SW480 (cell line): ENCODE results near the gene NDST1.

ENCODE experiments used
- DNase-seq: peaks from one replicate; pipeline ENCODE4 v3.0.0-alpha.2; 2016; ENCODE audit warnings: low spot score

NDST1 gene

GRCh38 chr5:150588596-150588890 lies 80.6 kb downstream of the NDST1 start:
- DNase-seq, result no peak

- peak; percentile 43 for DNase-seq
These were observed 82.1 kb downstream of the NDST1 start for GRCh38 chr5:150589862-150590601.

DNA sequence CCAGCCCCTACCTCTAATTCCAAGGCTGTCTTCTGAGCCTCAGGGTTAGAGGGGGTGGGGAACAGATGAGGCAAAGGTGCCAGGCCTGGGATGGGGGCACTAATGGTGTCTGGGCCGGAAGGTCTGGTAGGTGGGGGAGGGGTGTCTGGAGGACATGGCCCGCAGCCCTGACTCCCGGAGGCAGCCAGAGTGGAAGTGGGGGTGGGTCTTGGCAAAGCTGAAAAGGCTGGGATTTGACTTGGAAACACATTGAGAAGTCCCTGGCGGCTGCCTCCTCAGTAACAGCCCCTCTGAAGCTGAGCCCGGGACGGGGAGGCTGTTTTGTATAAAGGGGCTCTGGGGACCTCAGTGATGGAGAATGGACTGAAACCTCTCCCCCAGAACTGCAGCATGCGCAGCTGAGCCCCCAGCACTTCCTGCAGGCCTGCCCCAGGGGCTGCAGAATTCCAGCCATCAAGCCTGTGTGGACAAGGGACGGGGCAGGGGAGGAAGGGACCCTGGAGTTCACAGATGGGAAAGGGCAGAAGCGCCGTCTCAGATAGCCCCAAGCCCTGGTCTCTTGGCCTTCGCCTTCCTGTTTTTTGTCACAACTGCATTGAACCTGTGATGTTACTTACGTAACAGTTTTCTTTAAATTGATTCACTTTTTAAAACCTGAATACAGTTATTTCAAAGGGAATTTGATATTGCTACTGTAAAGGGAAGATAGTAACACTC lies 83.2 kb downstream of the NDST1 start:
- DNase-seq, result no peak

DNA sequence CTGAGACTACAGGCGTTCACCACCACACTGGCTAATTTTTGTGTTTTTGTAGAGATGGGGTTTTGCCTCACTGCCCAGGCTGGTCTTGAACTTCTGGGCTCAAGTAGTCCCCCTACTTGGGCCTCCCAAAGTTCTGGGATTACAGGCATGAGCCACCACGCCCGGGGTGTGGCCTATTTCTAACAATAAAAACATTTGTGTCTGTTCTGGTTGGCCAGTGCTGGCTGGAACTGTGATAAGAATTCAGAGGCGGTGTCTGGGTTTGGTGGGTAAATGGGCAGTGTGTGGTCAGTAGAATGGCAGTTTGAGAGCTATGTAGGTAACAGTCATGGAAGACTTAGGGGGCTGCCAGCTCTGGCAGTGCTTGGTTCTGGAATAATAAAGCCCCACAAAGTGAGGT lies 85.7 kb downstream of the NDST1 start:
- DNase-seq, result peak; percentile 44

DNA sequence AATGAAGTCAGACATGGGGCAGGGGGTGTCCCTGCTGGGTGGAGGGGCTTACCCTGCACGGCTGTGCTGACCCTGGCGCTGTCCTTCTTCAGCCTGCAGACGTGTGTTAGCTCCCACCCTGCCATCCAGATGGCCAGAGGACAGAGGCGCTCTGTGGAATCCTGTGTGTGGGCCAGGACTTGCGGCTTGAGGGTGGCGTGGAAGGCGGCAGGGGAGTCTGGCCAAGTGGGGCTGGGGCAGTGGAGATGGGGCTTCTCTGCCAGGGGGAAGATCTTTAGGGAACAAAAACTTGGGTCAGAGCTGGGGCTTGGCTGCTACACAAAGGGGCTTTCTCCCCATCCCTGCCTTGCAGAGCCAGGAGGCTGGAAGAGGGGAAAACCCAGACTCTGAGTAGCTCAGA lies 86.1 kb downstream of the NDST1 start:
- no peak for DNase-seq

GRCh38 chr5:150595466-150596031 lies 87.6 kb downstream of the NDST1 start:
- no peak for DNase-seq

DNA sequence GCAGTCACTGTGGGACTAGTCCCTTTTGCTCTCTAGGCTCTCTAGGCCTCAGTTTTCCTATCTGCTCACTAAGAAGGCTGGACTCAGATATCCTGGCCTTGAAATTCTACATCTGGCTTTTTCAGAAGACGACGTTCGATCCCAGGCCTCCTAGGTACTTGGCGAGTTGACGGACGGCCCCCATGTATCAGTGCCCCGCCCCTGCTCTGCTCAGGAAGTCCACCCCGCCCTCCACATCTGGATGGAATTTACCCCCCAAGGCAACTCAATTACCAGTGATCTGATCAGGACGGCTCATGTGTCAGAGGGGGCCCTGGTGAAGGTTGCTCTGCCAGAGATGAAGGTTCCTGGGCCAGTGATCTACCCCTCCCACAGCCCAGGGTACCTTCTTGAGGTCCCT lies 88.4 kb downstream of the NDST1 start:
- DNase-seq, result no peak

- no peak for DNase-seq
These were observed 88.9 kb downstream of the NDST1 start for GRCh38 chr5:150596826-150597225.

- no peak for DNase-seq
These were observed 90.1 kb downstream of the NDST1 start for GRCh38 chr5:150598006-150598405.

GRCh38 chr5:150598821-150599273 lies 90.9 kb downstream of the NDST1 start:
- DNase-seq, result no peak

DNA sequence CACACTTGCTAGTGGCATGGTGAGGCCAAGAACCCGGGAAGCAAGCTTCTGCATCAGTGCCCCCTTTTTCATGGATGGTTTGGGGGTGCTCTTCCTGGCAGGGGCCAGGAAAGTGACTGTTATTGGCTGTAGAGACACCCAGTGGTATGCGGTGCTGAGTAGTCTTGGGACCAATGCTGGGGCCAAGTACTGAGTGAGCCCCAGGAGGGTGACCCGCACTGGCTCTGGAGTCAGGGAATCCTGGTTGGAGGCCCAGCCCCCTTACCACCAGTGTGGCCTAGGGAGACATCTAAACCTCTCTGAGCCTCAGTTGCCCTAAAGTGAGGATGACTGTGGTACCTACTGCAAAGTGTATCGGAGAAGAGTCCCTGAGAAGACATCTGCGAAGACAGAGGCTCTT lies 91.3 kb downstream of the NDST1 start:
- no peak for DNase-seq

- no peak for DNase-seq
These were observed 92.1 kb downstream of the NDST1 start for GRCh38 chr5:150599917-150600511.

GRCh38 chr5:150600616-150601490 lies 92.9 kb downstream of the NDST1 start:
- no peak for DNase-seq

- DNase-seq, result no peak
These were observed 93.8 kb downstream of the NDST1 start for GRCh38 chr5:150601491-150602345.

DNA sequence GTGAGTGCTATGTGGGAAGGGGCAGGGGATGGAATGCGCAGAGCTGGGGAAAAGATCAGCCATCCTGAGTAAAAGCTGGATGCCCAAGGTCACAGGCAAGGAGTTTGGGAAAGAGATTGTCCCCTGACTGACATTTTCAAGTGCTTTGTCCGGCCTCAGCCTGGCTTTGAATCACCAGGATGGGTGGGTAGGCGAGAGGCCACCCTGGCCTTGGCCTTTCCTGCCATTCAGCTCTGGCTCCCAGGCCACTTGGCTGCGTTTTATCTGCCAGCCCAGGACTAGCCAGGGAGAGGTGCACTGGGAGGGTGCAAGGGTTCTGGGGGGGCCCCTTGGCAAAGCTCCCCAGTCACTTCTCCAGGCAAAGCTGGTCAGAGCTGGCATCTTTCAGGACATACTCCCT lies 95.1 kb downstream of the NDST1 start:
- DNase-seq, result no peak

GRCh38 chr5:150603491-150603890 lies 95.6 kb downstream of the NDST1 start:
- no peak for DNase-seq

- DNase-seq, result no peak
These were observed 96.1 kb downstream of the NDST1 start for GRCh38 chr5:150604010-150604409.

DNA sequence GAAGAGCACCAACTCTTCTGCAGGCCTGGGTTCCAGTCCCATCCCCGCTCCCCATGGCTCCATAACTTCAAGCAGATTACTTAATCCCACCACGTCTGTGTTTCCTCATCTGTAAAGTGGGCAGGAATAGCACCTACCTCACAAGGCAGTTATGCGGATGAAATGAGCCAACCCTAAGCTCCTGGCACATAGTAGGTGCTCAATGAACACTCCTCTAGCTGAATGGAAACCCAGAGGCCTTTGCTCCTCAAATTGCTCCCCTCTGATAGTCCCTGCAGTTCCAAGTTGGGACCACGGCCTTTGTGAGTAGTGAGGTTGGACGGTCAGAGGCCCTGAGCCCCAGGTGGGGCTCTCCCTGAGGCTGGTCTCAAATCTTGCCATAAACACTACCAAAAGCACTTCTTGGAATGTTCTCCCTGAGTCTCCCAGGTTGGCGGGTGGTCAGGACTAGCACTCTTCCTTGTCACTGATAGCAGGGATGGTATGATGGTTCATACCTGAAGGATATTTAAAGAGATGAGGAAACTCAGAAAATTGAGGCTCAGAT lies 97.0 kb downstream of the NDST1 start:
- no peak for DNase-seq

DNA sequence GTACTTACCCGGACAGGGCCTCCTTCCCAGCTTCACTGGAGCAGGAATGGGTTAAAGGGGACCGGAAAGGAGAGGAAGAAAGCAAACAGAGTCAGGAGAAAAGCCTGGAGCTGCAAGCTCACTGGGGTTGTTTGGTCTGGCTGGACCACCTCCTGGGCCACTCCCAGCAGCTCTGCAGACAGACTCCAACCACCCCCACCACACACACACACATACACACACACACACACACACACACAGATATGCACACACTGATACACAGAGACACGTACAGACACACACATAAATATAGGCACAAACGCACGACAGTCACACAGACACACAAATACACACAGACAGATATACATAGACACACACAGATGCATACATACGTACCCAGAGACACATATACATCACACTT lies 97.6 kb downstream of the NDST1 start:
- no peak for DNase-seq

- no peak for DNase-seq
These were observed 98.5 kb downstream of the NDST1 start for GRCh38 chr5:150606476-150606875.

DNA sequence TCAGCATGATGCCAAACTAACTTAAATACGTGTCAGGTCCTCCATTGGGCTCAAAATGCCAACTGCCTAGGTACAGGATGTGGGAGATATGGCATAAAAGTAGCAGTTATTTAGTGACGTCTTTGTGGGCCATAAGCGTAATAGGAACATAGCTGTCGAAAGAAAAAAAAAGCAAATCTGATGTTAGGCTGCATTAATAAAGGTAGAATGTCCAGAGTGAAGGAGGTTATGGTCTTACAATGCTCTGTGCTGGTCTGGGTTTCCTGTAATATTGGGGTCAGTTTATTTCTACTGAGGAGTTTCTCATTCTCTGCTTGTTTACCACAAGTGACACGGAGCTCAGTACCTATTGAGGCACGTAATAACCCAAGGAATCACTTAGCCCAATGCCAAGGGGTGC lies 99.2 kb downstream of the NDST1 start:
- no peak for DNase-seq
